PFSK-1 (cell line): ENCODE measurements around the gene GGT6.

Experiments used
- FOXP2 ChIP-seq: optimal IDR thresholded peaks from 2 replicates; pipeline ENCODE3; 2011; ENCODE audit warnings: borderline replicate concordance, control low read depth, inconsistent platforms; ENCODE audit not compliant: insufficient read depth; ENCODE audit errors: extremely low read length, extremely low read depth
- POLR2AphosphoS5 ChIP-seq: IDR thresholded peaks from 2 replicates; pipeline ENCODE4 v1.6.1; 2012; ENCODE audit warnings: low read depth, mild to moderate bottlenecking, control low read depth, low read length, moderate library complexity
- REST ChIP-seq, 2 experiments: IDR thresholded peaks; 2 replicates each; pipeline versions ENCODE4 v1.6.1 to v1.8.0; 2011 to 2012; ENCODE audit warnings: low read depth in 2 of 2, low read length in 2 of 2, control low read depth in 1 of 2, inconsistent platforms in 1 of 2, mild to moderate bottlenecking in 1 of 2, moderate library complexity in 1 of 2; ENCODE audit not compliant: insufficient read depth in 1 of 2
- SIN3A ChIP-seq: IDR thresholded peaks from 2 replicates; pipeline ENCODE4 v1.6.1; 2012; ENCODE audit warnings: mild to moderate bottlenecking, low read length, moderate library complexity, borderline replicate concordance; ENCODE audit not compliant: insufficient read depth
- TAF1 ChIP-seq: IDR thresholded peaks from 2 replicates; pipeline ENCODE4 v1.6.1; 2012; ENCODE audit warnings: low read length, control low read depth, borderline replicate concordance; ENCODE audit not compliant: insufficient read depth

GGT6 gene

GRCh38 chr17:4598776-4599504 is 38.6 kb upstream of the GGT6 start:
- TF ChIP-seq SIN3A (no peak), REST (IDR thresholded peaks at IDR 0.05; ENCODE audit: insufficient read depth in 1 of 2, low read depth in 2 of 2, low read length in 2 of 2) (no peak), FOXP2 (no peak), TAF1 (no peak), POLR2AphosphoS5 (no peak)

GRCh38 chr17:4597975-4598374 is 37.6 kb upstream of the GGT6 start:
- TF ChIP-seq TAF1, result no peak
- TF ChIP-seq SIN3A, result no peak
- no peak for TF ChIP-seq POLR2AphosphoS5
- no peak for TF ChIP-seq FOXP2
- no peak for TF ChIP-seq REST (IDR thresholded peaks at IDR 0.05; ENCODE audit: insufficient read depth in 1 of 2, low read depth in 2 of 2, low read length in 2 of 2)

- TF ChIP-seq POLR2AphosphoS5, result no peak
- no peak for TF ChIP-seq FOXP2
- no peak for TF ChIP-seq TAF1
- TF ChIP-seq REST (IDR thresholded peaks at IDR 0.05; ENCODE audit: insufficient read depth in 1 of 2, low read depth in 2 of 2, low read length in 2 of 2), result no peak
- TF ChIP-seq SIN3A, result no peak
Observed at GRCh38 chr17:4596636-4597380, 36.4 kb upstream of the GGT6 start.

- TF ChIP-seq SIN3A, result no peak
- TF ChIP-seq REST (IDR thresholded peaks at IDR 0.05; ENCODE audit: insufficient read depth in 1 of 2, low read depth in 2 of 2, low read length in 2 of 2), result no peak
- no peak for TF ChIP-seq TAF1
- no peak for TF ChIP-seq POLR2AphosphoS5
- no peak for TF ChIP-seq FOXP2
Observed at GRCh38 chr17:4594931-4595684, 34.7 kb upstream of the GGT6 start.
